Hepatocyte (in vitro differentiated cells): ENCODE data around the gene MYH7. TPM values are rescaled to one million over a fixed set of nuclear protein-coding genes. Genes with fewer than 3 reads are reported as not detected.
A peak's percentile ranks its signal among the peaks of the same experiment; 100 is the strongest.

Experiments used
- DNase-seq: peaks from one replicate; pipeline ENCODE4 v3.0.0-alpha.2; 2016; ENCODE audit warnings: low spot score
- H2AFZ ChIP-seq: fragments of 200-600 bp; sonication (generic); 2 replicates; pipeline ENCODE4 v1.6.0; 2016; ENCODE audit warnings: antibody characterized with exemption, mild to moderate bottlenecking
- H3K27ac ChIP-seq: fragments of 200-600 bp; sonication (generic); 2 replicates; pipeline ENCODE4 v1.5.1; 2016; ENCODE audit warnings: mild to moderate bottlenecking
- H3K27me3 ChIP-seq: fragments of 200-600 bp; sonication (generic); 2 replicates; pipeline ENCODE4 v1.6.1; 2016
- H3K36me3 ChIP-seq: fragments of 200-600 bp; sonication (generic); replicated peaks from 2 replicates; pipeline ENCODE4 v1.5.1; 2016; ENCODE audit warnings: low read depth; ENCODE audit not compliant: insufficient read depth
- H3K4me1 ChIP-seq: fragments of 200-600 bp; sonication (generic); 2 replicates; pipeline ENCODE4 v1.5.1; 2016; ENCODE audit warnings: mild to moderate bottlenecking, moderate library complexity; ENCODE audit not compliant: insufficient read depth
- H3K4me2 ChIP-seq: fragments of 200-600 bp; sonication (generic); 2 replicates; pipeline ENCODE4 v1.6.0; 2016
- H3K4me3 ChIP-seq: fragments of 200-600 bp; sonication (generic); 2 replicates; pipeline ENCODE4 v1.5.1; 2016; ENCODE audit warnings: mild to moderate bottlenecking
- H3K79me2 ChIP-seq: fragments of 200-600 bp; sonication (generic); 2 replicates; pipeline ENCODE4 v1.6.0; 2017; ENCODE audit warnings: mild to moderate bottlenecking
- H3K9me2 ChIP-seq: fragments of 200-600 bp; sonication (generic); replicated peaks from 2 replicates; pipeline ENCODE4 v1.6.0; 2017; ENCODE audit warnings: mild to moderate bottlenecking; ENCODE audit not compliant: insufficient read depth
- H3K9me3 ChIP-seq: fragments of 200-600 bp; sonication (generic); 2 replicates; pipeline ENCODE4 v1.5.1; 2016; ENCODE audit warnings: low read depth, mild to moderate bottlenecking
- H4K20me1 ChIP-seq: fragments of 200-600 bp; sonication (generic); 2 replicates; pipeline ENCODE4 v1.6.0; 2016; ENCODE audit warnings: mild to moderate bottlenecking; ENCODE audit not compliant: insufficient read depth, poor library complexity, severe bottlenecking
- EZH2 ChIP-seq: fragments of 200-600 bp; sonication (generic); IDR thresholded peaks from 2 replicates; pipeline ENCODE4 v1.6.1; 2016; ENCODE audit warnings: antibody characterized with exemption, mild to moderate bottlenecking, borderline replicate concordance
- EZH2phosphoT487 ChIP-seq: fragments of 200-600 bp; sonication (generic); IDR thresholded peaks from one replicate; pipeline ENCODE4 v1.6.1; 2018; ENCODE audit warnings: antibody characterized with exemption, mild to moderate bottlenecking, low read depth, moderate library complexity; ENCODE audit not compliant: unreplicated experiment, severe bottlenecking
- WGBS: methylation state at CpG from one replicate; pipeline ENCODE4 v1.1.6; 2016; ENCODE audit warnings: low lambda C conversion rate; ENCODE audit errors: missing lambda C conversion rate; 5-methylcytosine and 5-hydroxymethylcytosine counted together
- polyA plus RNA-seq: library from polyadenylated mRNA; unstranded; fragments of >200 nt; fragmentation: Nextera tagmentation; extraction: Ambion mirVana; gene quantifications from 2 replicates; pipeline ENCODE4 v1.2.1, GENCODE V29; 2016
- total RNA-seq: library from RNA; depleted of rRNA; stranded (reverse); fragments of >200 nt; gene quantifications from 2 replicates; pipeline ENCODE4 v1.2.3, GENCODE V29; 2014
- TF ChIP-seq, protein P1 (sequence below): fragments of 200-600 bp; sonication (generic); IDR thresholded peaks from 2 replicates; pipeline ENCODE4 v1.5.1; 2016; ENCODE audit warnings: antibody characterized with exemption, mild to moderate bottlenecking; ENCODE audit not compliant: poor library complexity

MYH7 gene
- total RNA-seq (0.04 TPM in 1 of 2 replicates, not detected in the other), polyA plus RNA-seq (0.23 TPM in 1 of 2 replicates, not detected in the other)

DNA sequence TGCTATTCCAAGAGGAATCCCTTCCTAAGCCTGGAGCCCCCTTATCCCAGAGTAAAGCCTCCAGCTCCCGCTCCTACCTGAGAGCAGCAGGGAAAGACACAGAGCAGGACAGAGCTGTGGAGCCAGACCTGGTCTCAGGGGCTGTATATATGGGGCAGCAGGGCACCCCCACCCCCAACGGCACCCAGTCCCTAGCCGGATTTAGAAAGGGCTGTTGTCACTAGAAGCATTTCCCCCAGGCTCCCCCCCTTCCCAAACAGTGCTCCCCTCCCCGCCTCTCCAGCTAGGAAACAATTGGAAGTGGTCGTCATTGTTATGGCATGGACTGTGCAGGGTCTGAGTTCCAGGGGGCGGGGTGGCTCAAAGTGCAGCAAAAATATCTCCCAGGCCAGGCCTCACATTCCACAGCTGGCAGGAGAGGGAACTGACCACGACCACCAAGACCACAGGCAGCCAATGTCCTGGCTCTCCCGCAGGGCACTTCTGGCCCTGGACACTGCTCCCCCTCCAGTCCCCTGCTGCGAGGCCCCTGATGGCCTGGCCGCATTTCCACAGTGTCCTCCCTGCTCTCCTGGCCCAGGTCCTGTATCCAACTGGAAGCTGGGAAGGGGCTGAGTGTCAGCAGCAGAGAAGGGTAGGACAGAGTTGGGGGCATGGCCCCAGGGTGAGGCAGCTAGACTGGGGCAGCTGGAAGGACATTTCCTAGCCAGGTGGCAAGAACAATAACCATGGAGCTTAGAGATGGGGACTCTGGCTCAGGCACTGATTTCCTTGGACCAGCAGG, at the start of gene MYH7:
MYH7 (minus strand) TSS at position 118 of the 784 bp plus-strand sequence. CDS start 1,928 bp downstream, outside the sequence.
- Histone ChIP-seq H3K36me3 (no peaks in the 10 kb centered on the region), H2AFZ (no peak within 1 kb of the TSS), H3K4me1 (no peaks in the 10 kb centered on the region), H3K27ac (no peak within 1 kb of the TSS), H3K27me3 (no peaks in the 10 kb centered on the region), H3K4me3 (no peak within 1 kb of the TSS), H3K9me3 (no peaks in the 10 kb centered on the region), H3K4me2 (no peak within 1 kb of the TSS), H4K20me1 (no peaks in the 10 kb centered on the region), H3K79me2 (no peaks in the 10 kb centered on the region), H3K9me2 (no peaks in the 10 kb centered on the region)
- 56% methylated on average over 7 of the region's 10 CpGs for WGBS
- TF ChIP-seq EZH2 = no peak
- TF ChIP-seq, protein P1, sequence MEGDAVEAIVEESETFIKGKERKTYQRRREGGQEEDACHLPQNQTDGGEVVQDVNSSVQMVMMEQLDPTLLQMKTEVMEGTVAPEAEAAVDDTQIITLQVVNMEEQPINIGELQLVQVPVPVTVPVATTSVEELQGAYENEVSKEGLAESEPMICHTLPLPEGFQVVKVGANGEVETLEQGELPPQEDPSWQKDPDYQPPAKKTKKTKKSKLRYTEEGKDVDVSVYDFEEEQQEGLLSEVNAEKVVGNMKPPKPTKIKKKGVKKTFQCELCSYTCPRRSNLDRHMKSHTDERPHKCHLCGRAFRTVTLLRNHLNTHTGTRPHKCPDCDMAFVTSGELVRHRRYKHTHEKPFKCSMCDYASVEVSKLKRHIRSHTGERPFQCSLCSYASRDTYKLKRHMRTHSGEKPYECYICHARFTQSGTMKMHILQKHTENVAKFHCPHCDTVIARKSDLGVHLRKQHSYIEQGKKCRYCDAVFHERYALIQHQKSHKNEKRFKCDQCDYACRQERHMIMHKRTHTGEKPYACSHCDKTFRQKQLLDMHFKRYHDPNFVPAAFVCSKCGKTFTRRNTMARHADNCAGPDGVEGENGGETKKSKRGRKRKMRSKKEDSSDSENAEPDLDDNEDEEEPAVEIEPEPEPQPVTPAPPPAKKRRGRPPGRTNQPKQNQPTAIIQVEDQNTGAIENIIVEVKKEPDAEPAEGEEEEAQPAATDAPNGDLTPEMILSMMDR = no peak
- TF ChIP-seq EZH2phosphoT487 = no peak
- DNase-seq = no peak

DNA sequence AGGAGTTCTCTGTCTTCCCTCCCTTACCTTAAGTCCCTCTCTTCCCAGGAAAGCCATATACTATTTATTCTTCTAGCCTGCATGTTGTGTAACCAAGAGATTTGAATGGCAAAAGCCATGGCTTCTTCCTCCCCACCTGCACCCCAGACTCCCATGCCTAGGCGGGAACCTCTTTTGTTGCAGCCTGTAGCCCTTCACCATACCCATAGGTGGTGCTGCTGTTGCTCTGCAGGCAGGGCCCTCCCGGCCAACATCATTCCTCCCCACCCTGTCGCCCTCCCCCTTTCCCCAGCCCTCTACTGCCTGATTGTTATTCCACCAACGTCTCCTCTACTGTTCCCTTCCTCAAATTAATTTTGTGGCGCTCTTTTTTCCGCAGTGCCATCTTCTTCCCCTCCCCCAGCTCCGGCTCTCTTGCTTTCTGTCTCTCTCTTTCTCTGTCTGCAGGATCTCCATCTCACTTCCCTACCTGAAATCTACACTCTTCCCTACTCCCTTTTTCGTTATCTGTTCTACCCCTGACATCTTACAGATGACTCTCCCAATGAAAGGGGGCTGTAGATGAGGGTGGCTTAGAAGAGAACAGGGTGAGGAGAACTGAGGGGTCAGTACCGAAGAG, 47.9 kb upstream of the MYH7 start:
- H3K4me3 ChIP-seq = no peak overlapping the region
- peak; percentile 30 for DNase-seq
- no peak overlapping the region for H3K27ac ChIP-seq
- H4K20me1 ChIP-seq = no peaks in the 10 kb centered on the region
- no peaks in the 10 kb centered on the region for H3K36me3 ChIP-seq
- H2AFZ ChIP-seq = no peak overlapping the region
- WGBS = 50% methylated on average over 9 of the region's 9 CpGs
- no peak for TF ChIP-seq EZH2
- no peak for TF ChIP-seq EZH2phosphoT487
- TF ChIP-seq, protein P1 = peak; percentile 35
- H3K4me1 ChIP-seq = peaks cover 5% of the 10 kb centered on the region
- no peaks in the 10 kb centered on the region for H3K79me2 ChIP-seq
- no peaks in the 10 kb centered on the region for H3K9me2 ChIP-seq
- no peak overlapping the region for H3K4me2 ChIP-seq
- no peaks in the 10 kb centered on the region for H3K9me3 ChIP-seq
- H3K27me3 ChIP-seq = no peaks in the 10 kb centered on the region

DNA sequence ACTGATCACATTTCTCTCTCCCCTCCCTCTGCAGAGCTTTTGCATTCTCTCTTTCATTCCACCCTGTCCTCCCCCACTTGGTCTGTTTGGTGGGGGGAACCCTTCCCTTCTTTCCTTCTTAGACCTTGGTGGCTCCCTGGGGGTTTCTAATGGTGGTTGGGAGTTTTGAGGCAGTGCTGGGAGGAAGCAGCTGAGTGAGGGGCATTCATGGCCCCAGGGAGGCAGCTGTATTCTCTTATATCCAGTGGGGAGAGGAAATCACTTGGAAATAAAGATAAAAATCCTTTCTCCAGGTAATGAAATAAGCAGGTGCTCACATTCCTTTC, 47.3 kb upstream of the MYH7 start:
- Histone ChIP-seq H3K79me2 (no peaks in the 10 kb centered on the region), H3K9me2 (no peaks in the 10 kb centered on the region), H3K36me3 (no peaks in the 10 kb centered on the region), H2AFZ (no peak overlapping the region), H3K27ac (no peak overlapping the region), H3K4me3 (no peak overlapping the region), H3K27me3 (no peaks in the 10 kb centered on the region), H3K9me3 (no peaks in the 10 kb centered on the region), H3K4me1 (peaks cover 5% of the 10 kb centered on the region), H4K20me1 (no peaks in the 10 kb centered on the region), H3K4me2 (no peak overlapping the region)
- DNase-seq = no peak
- TF ChIP-seq EZH2 = no peak
- TF ChIP-seq, protein P1 = no peak
- no peak for TF ChIP-seq EZH2phosphoT487
